ENCODE measurements around the gene ZNF500. TPM values are rescaled to one million over a fixed set of nuclear protein-coding genes. Genes with fewer than 3 reads are reported as not detected.

ZNF500 gene
- total RNA-seq, 4 donors from 2014 or later = 8.9 to 18.6 (median 10.9) TPM

GRCh38 chr16:4801051-4801961, 34.3 kb upstream of the ZNF500 start:
- DNase-seq (ENCODE audit: low spot score) = no peak
- no peak for TF ChIP-seq CTCF (IDR thresholded peaks at IDR 0.05)
- no peak for ATAC-seq (ENCODE audit: low FRiP score)

GRCh38 chr16:4800290-4801041, 33.5 kb upstream of the ZNF500 start:
- ATAC-seq (ENCODE audit: low FRiP score) = no peak

GRCh38 chr16:4799171-4799855, 32.4 kb upstream of the ZNF500 start:
- DNase-seq (ENCODE audit: low spot score) (no peak), ATAC-seq (ENCODE audit: low FRiP score) (no peak)
- TF ChIP-seq CTCF (IDR thresholded peaks at IDR 0.05) = no peak

More at GRCh38 chr16:4800290-4801041, 33.5 kb upstream of the ZNF500 start:
- no peak for TF ChIP-seq CTCF (IDR thresholded peaks at IDR 0.05)
- no peak for DNase-seq (ENCODE audit: low spot score)

GRCh38 chr16:4798456-4798855, 31.5 kb upstream of the ZNF500 start:
- DNase-seq (ENCODE audit: low spot score) (no peak), ATAC-seq (ENCODE audit: low FRiP score) (no peak)
- no peak for TF ChIP-seq CTCF (IDR thresholded peaks at IDR 0.05)

- no peak for DNase-seq (ENCODE audit: low spot score)
- ATAC-seq (ENCODE audit: low FRiP score) = no peak
- no peak for TF ChIP-seq CTCF (IDR thresholded peaks at IDR 0.05)
These were observed 30.9 kb upstream of the ZNF500 start for GRCh38 chr16:4797805-4798252.

GRCh38 chr16:4796982-4797804, 30.2 kb upstream of the ZNF500 start:
- ATAC-seq (ENCODE audit: low FRiP score) = no peak
- no peak for DNase-seq (ENCODE audit: low spot score)

More at GRCh38 chr16:4796982-4797804, 30.2 kb upstream of the ZNF500 start:
- TF ChIP-seq CTCF (IDR thresholded peaks at IDR 0.05) = no peak
